ENCODE data around the gene NLRP9. TPM values are rescaled to one million over a fixed set of nuclear protein-coding genes. Genes with fewer than 3 reads are reported as not detected.

NLRP9 gene
- total and polyA plus RNA-seq, 12 donors: not detected

GRCh38 chr19:55670280-55671053 lies 67.7 kb downstream of the NLRP9 start:
- DNase-seq (no peak), ATAC-seq (peak in 1 of 8 donors; percentile 67)
- H3K4me3 ChIP-seq: no peak overlapping the region
- H3K4me1 ChIP-seq: peaks cover 0 to 20% (median 12%) of the 10 kb centered on the region in 9 donors
- TF ChIP-seq CTCF (IDR thresholded peaks at IDR 0.05): no peak
- peaks cover 0 to 85% (median 35%) of the 10 kb centered on the region in 9 donors for H3K36me3 ChIP-seq
- H3K27ac ChIP-seq: no peak overlapping the region
- no peaks in the 10 kb centered on the region for H3K27me3 ChIP-seq
- intact Hi-C loops (cut with DNase I): no loop called here
- H3K9me3 ChIP-seq: no peaks in the 10 kb centered on the region
- 67 to 73% methylated on average over 23 of the region's 23 CpGs for WGBS, 2 donors

- no peak for TF ChIP-seq CTCF (IDR thresholded peaks at IDR 0.05)
- Histone ChIP-seq H3K27ac (no peak overlapping the region), H3K4me1 (peaks cover 0 to 20% (median 12%) of the 10 kb centered on the region in 9 donors), H3K27me3 (no peaks in the 10 kb centered on the region), H3K4me3 (no peak overlapping the region), H3K36me3 (peaks cover 0 to 92% (median 39%) of the 10 kb centered on the region in 9 donors), H3K9me3 (no peaks in the 10 kb centered on the region)
- intact Hi-C loops (cut with DNase I): no loop called here
- DNase-seq (no peak), ATAC-seq (no peak)
- 87 to 88% methylated on average over 43 of the region's 43 CpGs for WGBS, 2 donors
Observed at GRCh38 chr19:55669418-55670279, 68.6 kb downstream of the NLRP9 start.

GRCh38 chr19:55668603-55669348 lies 69.4 kb downstream of the NLRP9 start:
- Histone ChIP-seq H3K36me3 (peaks cover 0 to 97% (median 48%) of the 10 kb centered on the region in 9 donors), H3K27ac (no peak overlapping the region), H3K4me1 (peaks cover 0 to 15% (median 6%) of the 10 kb centered on the region in 9 donors), H3K9me3 (no peaks in the 10 kb centered on the region), H3K4me3 (no peak overlapping the region), H3K27me3 (no peaks in the 10 kb centered on the region)
- intact Hi-C loops (cut with DNase I): no loop called here
- 87 to 89% methylated on average over 30 of the region's 30 CpGs for WGBS, 2 donors
- TF ChIP-seq CTCF (IDR thresholded peaks at IDR 0.05): no peak
- DNase-seq: no peak
- ATAC-seq: no peak

- intact Hi-C loops (cut with DNase I): no loop called here
- no peak for TF ChIP-seq CTCF (IDR thresholded peaks at IDR 0.05)
Observed at GRCh38 chr19:55667958-55668357, 70.2 kb downstream of the NLRP9 start.

More at GRCh38 chr19:55667958-55668357, 70.2 kb downstream of the NLRP9 start:
- no peaks in the 10 kb centered on the region for H3K9me3 ChIP-seq
- peaks cover 0 to 97% (median 56%) of the 10 kb centered on the region in 9 donors for H3K36me3 ChIP-seq
- 55 to 62% methylated on average over 11 of the region's 11 CpGs for WGBS, 2 donors
- H3K4me3 ChIP-seq: no peak overlapping the region
- H3K27ac ChIP-seq: no peak overlapping the region
- ATAC-seq (no peak), DNase-seq (no peak)
- peaks cover 0 to 15% (median 4%) of the 10 kb centered on the region in 9 donors for H3K4me1 ChIP-seq
- H3K27me3 ChIP-seq: no peaks in the 10 kb centered on the region
